Tibial nerve (tissue), 3 donors: ENCODE data around the gene BTN1A1.

Experiments used
- CTCF ChIP-seq, 5 experiments: fragments of 200-600 bp in 3 of 5; fragments of 450-650 bp in 2 of 5; sonication (generic) in 3 of 5; IDR thresholded peaks; one replicate each; pipeline ENCODE4 v1.5.1; 2016 to 2019; ENCODE audit warnings: antibody characterized with exemption in 5 of 5, mild to moderate bottlenecking in 3 of 5, moderate library complexity in 2 of 5
- POLR2A ChIP-seq, 2 donors: fragments of 450-650 bp; IDR thresholded peaks; one replicate each; pipeline ENCODE4 v1.6.1; 2017; ENCODE audit warnings: antibody characterized with exemption in 2 of 2, mild to moderate bottlenecking in 2 of 2, moderate library complexity in 2 of 2

- no peak for TF ChIP-seq POLR2A (IDR thresholded peaks at IDR 0.05)
- TF ChIP-seq CTCF (IDR thresholded peaks at IDR 0.05), result no peak
Measured at GRCh38 chr6:26545627-26546026, 45.5 kb downstream of the BTN1A1 start.
